CD1c-positive myeloid dendritic cell (primary cell): ENCODE measurements around the gene VAPA.
"Not testable (repeated sequence)": the region's sequence is repeated elsewhere in the genome, so short reads cannot be mapped to it uniquely, and the experiment has no call there.

ENCODE experiments used
- DNase-seq: peaks from one replicate; pipeline ENCODE4 v3.0.0-alpha.2; 2016; ENCODE audit errors: extremely low spot score

Gene VAPA

DNA sequence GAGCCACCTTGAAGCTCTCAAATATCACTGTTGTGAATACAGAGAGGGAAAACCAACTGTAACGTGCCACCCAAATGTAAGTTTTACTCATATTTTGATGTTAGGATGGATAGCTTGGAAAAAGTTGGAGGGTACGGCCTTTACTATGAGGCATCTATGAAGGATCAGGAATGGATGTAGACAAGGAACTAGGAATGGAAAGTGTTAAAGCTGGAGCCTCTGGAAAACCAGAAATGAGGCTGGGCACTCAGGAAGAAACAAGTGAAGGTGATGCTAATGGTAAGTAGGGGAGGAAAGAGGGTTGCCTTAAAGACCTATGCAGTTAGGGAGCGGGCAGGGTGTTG is 27.8 kb upstream of the VAPA start:
- no peak for DNase-seq

DNA sequence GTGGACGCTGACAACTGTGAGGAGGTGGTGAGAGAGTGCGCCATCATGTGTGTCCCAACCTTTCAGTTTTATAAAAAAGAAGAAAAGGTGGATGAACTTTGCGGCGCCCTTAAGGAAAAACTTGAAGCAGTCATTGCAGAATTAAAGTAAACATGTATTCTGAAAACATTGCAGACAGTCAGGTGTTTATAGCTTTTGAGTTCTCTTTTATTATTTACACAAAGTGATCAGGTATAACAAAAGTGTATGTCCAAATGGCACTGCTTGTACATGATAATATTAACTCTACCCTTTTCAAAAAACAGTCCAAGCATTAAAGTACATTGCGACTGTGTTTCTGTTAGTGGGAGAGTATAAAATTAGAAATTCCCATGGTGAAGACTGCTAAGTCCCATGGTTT is 25.8 kb upstream of the VAPA start:
- no peak for DNase-seq

DNA sequence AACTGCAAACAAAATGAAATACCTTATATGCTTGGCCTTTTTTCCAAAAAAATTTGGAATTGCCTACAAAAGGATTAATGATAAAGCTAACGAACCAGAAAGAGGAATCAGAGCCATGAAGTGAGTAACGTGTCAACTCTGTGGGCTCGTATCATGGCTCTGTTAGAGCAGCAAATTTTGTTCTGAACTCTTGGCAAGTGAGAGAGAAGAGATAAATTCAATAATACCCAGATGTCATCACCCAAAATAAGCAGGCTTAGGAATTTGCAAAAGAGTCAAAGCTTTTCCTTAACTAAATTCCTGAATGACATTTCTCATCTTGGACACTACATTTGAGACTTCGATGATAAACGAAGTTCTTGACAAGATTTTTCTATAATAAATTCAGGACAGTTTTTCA is 23.6 kb upstream of the VAPA start:
- DNase-seq = no peak

DNA sequence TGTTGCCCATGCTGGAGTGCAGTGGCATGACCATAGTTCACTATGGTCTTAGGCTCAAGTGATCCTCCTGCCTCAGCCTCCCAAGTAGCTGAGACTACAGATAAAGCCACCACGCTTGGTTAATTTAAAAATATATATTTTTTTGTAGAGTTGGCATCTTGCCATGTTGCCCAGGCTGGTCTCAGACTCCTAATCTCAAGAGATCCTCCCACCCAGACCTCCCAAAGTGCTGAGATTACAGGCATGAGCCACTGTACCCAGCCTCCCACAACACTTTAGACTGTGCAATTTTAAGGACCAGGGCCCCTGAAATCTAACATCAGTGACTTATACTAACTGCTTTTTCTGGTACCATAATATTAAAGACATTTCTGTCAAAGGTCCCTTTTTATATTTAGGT is 22.9 kb upstream of the VAPA start:
- DNase-seq = no peak

DNA sequence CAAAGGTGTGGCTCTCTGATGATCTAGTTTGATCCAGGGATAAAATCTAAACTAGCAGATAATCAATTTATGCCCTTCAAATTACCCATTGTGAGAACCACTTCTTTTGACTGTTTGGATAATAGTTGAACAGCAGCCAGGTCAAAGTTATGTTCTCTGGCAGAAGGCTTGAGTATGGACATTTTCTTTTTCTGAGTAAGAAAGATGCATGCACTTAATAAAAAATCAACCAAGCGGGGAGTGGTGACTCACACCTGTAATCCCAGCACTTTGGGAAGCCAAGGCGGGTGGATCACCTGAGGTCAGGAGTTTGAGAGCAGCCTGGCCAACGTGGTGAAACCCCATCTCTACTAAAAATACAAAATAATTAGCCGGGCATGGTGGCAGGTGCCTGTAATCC is 22.3 kb upstream of the VAPA start:
- not testable (repeated sequence) for DNase-seq

DNA sequence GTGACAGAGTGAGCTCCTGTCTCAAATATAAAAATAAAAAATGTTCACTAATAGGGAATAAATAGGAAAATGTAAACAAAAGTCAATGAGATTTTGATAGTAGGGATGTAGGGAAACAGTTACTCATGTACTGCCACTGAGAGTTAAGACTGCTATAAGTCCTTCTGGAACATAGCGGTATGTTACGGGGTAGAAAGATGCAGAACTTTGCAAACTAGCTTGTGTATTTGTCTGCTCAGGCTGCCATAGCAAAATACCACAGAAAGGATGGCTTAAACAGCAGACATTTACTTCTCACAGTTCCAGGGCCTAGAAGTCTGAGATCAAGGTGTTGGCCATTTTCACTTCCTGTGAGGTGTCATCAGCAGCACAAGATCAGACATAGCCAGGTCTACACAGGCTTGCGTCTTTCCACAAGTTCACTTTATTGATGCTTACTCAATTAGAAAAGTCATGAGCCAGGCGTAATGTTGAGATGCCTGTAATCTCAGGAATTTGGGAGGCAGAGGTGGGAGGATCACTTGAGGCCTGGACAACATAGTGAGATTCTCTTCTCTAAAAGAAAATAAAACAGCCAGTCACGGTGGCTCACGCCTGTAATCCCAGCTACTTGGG is 19.3 kb upstream of the VAPA start:
- no peak for DNase-seq

DNA sequence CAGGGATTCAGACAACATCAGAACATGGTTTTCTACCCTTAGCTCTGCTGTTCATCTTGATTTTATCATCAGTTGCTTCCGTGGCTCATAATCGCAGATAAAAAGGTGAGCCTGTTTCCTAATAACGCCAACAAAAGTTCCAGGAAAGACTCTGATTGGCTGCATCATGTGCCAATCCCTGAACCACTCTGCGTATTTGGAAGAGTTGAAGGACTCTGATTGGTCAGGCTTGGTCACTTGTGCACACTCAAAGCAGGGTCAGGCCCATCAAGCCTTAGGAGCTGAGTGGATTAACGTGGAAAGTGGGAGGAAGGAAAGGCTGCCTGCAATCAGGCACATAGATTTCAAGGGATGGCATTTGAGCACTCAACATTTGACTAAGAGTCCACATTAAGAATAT is 16.7 kb upstream of the VAPA start:
- DNase-seq = no peak

DNA sequence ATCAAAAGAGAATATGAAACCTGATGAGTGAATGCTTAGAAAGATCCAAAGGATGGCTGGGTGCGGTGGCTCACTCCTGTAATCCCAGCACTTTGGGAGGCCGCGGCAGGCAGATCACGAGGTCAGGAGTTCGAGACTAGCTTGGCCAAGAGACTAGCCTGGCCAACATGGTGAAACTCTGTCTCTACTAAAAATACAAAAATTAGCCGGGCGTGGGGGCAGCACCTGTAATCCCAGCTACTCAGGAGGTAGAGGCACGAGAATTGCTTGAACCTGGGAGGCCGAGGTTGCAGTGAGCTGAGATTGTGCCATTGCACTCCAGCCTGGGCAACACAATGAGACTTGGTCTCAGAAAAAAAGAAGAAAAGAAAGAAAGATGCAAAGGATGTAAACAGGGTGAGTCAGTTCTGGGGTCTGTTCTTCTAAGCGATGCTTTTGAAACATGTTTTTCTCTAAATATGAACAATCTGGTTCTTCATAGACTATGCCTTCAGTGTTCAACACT is 16.0 kb upstream of the VAPA start:
- DNase-seq = not testable (repeated sequence)

DNA sequence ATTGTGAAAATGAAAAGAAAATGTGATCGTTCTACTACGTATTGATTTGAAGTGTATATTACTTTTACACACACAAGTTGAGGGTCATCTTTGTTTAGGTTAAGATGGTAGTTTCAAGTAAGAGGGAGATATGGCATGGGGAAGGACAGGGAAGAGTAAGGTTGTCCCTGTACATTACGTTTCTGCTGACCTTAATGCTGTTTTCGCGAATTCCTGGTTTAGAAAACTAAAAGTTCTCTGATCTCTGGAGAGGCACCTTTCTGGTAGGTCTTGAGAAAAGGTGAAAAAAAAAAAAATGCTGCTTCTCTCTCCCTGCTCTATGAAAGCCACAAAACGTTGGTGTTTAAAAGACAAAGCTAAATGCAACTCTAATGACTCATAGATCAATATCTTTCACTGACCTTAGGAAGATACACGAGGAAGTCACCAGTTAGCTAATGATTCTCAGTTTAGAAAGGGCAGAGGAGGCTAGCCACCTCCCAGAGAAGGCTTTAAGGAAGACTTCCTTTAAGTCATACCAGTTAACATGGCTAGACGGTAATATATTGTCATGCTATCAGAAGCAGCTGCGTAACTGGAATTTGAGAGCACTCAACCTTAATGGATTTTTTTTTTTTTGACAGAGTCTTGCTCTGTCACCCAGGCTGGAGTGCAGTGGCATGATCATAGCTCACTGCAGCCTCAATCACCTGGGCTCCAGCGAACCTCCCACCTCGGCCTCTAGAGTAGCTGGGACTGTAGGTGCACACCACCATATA is 14.8 kb upstream of the VAPA start:
- DNase-seq = peak; percentile 29

DNA sequence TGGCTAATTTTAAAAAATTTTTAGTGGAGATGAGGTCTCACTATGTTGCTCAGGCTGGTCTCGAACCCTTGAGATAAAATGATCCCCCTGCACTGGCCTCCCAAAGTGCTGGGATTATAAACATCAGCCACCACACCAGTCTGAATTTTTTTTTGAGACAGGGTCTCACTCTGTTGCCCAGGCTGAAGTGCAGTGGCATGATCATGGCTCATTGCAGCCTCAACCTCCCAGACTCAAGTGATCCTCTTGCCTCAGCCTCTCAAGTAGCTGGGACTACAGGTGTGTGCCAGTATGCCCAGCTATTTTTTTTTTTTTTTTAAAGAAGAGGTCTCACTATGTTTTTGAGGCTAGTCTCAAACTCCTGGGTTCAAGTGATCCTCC is 14.3 kb upstream of the VAPA start:
- not testable (repeated sequence) for DNase-seq

DNA sequence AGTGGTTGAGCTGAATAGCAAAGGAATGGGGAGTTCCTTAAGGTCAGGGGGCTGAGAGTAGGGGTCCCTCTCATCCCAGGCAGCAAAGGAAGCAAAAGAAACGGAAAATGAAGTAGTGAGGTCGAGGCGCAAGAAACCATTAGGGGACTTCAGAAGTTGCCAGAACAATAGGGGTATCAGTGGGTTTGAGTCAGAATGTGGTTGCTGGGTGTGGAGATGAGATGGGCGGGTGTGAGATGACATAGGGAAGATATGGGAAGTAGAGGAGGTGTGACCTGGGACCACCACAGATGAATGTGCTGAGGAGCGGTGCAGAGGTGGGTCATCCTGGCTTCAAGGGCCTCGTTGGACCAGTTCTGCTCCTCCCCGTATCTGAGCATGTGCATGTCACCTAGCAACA is 13.1 kb upstream of the VAPA start:
- DNase-seq = no peak

DNA sequence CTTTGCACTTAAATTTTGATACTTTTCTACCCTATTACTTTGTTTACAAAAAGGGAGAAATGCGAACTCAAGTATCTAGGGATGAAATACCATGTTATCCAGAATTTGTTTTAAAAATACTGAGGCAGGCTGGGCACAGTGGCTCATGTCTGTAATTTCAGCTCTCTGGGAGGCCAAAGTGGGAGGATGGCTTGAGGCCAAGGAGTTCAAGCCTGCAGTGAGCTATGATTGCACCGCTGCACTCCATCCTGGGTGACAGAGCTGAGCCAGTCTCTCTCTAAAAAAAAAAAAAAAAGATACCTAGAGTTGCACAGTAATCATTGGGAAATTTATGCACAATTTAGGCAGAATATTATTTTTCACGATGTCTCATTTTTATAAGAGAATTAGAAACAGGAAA is 12.4 kb upstream of the VAPA start:
- no peak for DNase-seq

DNA sequence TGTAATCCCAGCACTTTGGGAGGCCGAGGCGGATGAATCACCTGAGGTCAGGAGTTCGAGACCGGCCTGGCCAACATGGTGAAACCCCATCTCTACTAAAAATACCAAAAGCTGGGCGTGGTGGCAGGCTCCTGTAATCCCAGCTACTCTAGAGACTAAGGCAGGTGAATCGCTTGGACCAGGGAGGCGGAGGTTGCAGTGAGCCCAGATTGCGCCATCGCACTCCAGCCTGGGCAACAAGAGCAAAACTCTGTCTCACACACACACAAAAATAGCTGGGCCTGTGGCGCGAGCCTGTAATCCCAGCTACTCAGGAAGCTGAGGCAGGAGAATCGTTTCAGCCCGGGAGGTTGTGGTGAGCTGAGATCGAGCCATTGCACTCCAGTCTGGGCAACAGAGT is 11.6 kb upstream of the VAPA start:
- DNase-seq = not testable (repeated sequence)

DNA sequence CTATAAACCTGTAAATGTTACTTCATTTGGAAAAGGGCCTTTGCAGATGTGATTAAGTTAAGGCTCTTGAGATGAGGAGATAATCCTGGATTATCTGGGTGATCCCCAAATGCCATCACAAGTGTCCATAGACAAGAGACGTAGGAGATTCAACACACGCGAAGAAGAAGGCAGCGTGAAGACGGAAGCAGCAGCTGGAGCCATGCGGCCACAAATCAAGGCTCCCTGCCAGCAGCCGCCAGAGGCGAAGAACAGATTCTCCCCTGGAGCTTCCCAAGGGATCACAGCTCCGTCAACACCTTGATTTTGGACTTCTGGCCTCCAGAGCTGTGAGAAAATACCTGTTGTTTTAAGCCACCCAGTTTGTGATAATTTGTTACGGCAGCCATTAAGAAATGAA is 11.0 kb upstream of the VAPA start:
- no peak for DNase-seq

DNA sequence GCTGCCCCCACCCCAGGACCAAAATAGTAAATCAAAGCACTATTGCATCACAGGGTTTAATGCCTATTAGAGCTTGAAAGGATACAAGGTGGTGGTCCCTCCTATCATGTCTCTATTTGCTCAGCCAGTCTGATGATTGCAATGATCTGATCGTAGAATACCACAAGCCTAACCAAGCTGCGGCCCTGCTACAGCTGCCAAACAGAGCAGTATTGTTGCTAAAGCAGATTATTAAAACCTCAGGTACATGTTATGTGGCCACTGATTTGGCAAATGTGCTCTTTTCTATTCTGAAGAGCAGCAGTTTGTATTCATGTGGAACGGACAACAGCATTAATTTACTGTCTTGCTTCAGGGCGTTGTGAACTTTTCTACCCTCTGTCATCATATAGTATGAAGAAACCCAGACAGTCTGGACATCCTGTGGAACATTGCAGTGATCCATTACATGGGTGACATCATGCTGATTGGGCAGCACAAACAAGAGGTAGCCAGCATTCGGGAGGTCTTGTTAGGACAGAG is 8.4 kb upstream of the VAPA start:
- DNase-seq = no peak

DNA sequence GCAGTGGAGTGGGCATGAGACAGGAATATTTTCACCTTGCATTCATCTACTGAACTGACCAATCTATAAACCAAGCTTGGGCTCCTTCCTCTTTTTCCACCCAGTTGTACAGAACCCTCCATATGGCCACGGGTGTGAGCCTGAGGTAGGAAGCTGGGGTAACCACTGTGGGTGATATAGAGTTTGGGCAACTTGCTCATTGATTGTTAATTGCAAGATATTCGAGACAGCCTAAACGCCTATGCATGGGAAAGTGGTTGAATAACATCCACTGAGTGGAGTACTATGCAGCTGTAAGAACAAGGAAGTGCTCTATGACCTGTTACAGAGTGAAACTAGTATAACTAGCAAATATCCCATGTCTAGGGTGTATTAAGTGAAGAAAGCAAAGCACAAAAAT is 7.3 kb upstream of the VAPA start:
- DNase-seq = peak; percentile 30

DNA sequence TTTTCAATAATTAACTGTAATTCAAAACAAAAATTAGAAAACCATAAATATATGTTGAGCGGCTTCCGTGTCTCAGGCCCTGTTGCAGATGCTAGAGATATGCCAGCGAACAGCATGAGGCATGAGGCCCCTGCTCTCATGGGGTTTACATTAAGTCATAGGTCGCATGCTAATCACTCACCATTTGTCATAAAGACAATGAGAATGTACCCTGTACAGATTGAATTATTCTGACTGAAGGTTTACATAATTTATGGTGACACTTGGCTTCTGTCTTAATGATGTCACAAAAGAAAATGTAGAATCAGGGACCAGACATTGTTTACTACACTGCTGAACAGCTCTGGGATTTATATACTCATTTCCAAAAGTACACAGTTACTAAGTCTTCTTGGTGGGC is 5.9 kb upstream of the VAPA start:
- DNase-seq = no peak

DNA sequence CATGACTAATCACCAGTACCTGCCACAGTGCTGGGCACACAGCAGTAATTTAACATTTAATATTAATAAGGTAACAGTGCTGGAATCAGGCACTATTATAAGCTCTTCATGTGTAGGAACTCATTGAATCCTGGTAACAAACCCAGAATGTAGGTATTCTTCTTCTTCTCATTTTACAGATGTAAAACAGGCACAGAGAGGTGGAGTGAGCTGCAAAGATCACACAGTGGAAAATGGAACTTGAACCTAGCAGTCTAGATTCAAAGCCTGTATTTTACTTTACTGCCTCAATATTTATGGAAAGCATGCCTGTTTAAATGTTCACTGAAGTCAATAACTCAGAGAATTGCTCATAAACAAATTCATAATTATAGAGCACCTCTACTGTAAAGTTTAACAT is 3.7 kb upstream of the VAPA start:
- DNase-seq = no peak

DNA sequence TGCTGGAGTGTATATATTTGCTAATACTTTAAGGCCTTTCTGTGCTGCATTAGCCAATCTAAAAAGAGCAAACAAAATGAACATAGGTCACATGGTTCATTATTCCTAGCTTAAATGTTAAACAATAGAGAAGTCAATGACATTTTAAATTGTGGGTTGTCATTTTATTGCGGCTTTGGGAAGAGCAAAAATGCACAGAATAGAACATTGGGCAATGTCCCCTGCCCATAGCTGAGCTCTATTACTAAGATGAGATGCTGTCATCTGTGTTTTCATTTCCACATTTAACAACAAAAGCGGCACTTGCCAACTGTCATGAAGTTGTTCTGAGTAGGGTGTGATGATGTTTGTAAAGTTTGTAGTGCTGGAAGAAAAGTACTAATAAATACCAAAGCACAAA is 3.2 kb upstream of the VAPA start:
- DNase-seq = peak; percentile 89

DNA sequence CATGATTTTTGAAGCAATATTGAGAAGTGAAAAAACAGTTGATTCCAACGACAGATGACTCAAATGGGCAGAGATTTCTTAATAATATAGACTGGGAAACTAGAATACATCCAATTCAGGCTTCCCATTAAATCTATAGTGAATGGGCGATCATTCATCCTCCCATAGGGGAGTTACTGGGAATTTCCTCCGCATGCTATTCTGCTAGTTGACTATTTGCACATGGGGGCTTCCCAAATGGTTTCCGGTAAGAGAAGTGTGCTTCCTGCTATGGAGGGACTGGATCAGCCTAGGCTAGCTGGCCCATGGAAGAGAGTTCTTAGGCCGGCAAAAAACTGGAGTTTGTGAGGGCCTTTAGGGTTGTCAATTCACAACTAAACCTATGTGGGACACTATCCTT is 2.6 kb upstream of the VAPA start:
- peak; percentile 48 for DNase-seq

DNA sequence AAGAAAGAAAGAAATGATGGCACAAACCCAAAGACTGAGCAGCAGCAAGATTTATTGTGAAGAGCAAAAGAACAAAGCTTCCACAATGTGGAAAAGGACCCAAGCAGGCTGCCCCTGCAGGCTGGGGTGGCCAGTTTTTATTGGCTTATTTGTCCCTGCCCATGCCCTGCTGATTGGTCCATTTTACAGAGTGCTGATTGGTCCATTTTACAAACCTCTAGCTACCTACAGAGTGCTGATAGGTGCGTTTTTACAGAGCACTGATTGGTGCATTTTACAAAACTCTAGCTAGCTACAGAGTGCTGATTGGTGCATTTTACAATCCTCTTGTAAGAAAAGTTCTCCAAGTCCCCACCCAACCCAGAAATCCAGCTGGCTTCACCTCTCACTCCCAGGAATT is 1.5 kb upstream of the VAPA start:
- DNase-seq = not testable (repeated sequence)

DNA sequence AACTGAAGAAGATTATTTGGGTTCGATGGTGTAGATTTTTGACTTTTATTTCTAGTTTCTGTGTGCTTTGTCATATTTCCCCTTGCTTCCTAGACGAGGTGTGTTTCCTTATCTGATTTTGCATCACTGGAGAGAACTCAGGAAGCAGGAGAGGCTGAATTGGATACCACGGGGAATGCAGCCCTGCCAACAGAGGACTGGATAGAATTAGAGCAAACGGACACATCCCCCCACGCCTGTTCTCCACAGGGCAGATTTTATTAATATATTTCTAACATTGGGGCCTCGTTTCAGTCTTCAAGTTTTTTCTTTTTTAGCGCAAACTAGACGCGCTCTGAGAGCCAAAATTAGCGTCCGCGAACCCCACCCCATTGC is 678 bp upstream of the VAPA start:
- DNase-seq = no peak

DNA sequence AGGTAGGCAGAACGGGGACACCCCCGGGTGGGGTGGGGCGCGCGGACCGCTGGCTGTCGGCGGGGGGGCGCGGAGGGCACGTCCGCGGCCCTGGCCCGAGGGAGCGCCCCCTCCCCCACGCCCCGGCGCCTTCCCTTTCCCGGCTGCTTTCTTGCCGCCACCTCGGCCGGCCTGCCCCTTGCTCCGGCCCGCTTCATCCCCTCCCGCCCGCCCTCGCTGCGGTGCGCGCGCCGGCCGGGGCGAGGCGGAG is 443 bp downstream of the VAPA start:
- DNase-seq = no peak
